ENCODE measurements around the gene IFT80.

DNA sequence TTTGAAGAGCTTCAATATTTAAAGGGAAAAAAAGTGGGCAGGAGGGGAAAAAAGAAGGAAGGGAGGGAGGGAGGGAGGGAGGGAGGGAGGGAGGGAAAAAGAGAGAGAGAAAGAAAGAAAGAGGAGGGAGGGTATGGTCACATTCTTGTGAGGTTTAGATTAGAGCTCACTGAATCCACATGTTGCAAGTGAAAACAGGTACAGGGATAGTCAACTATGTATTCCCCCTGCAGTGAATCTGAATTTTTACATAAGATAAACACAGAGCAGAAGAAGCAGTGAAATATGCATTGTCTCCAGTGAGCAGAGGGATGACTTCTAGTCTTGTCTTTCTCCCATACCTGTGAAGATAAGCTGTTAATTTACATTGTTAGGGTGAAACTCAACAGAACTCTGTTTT, 84.0 kb downstream of the IFT80 start:
- TF ChIP-seq, protein P1, sequence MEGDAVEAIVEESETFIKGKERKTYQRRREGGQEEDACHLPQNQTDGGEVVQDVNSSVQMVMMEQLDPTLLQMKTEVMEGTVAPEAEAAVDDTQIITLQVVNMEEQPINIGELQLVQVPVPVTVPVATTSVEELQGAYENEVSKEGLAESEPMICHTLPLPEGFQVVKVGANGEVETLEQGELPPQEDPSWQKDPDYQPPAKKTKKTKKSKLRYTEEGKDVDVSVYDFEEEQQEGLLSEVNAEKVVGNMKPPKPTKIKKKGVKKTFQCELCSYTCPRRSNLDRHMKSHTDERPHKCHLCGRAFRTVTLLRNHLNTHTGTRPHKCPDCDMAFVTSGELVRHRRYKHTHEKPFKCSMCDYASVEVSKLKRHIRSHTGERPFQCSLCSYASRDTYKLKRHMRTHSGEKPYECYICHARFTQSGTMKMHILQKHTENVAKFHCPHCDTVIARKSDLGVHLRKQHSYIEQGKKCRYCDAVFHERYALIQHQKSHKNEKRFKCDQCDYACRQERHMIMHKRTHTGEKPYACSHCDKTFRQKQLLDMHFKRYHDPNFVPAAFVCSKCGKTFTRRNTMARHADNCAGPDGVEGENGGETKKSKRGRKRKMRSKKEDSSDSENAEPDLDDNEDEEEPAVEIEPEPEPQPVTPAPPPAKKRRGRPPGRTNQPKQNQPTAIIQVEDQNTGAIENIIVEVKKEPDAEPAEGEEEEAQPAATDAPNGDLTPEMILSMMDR (optimal IDR thresholded peaks at IDR 0.05 in 1 of 3, IDR thresholded peaks at IDR 0.05 in 1 of 3, conservative IDR thresholded peaks at IDR 0.05 in 1 of 3; ENCODE audit: extremely low read depth in 1 of 3, insufficient read depth in 2 of 3, low read length in 3 of 3) = no peak
- TF ChIP-seq EZH2 (IDR thresholded peaks at IDR 0.05; ENCODE audit: low read length) = no peak

All from keratinocyte (primary cell).